Bladder microvascular endothelial cell (primary cell): Measurements from ENCODE around the gene B3GNT9. TPM values are rescaled to one million over a fixed set of nuclear protein-coding genes. Genes with fewer than 3 reads are reported as not detected.

ENCODE experiments used
- total RNA-seq: library from RNA; depleted of rRNA; stranded (reverse); fragments of >200 nt; gene quantifications from 2 replicates; pipeline ENCODE4 v1.2.3, GENCODE V29; 2014

Gene B3GNT9, protein sequence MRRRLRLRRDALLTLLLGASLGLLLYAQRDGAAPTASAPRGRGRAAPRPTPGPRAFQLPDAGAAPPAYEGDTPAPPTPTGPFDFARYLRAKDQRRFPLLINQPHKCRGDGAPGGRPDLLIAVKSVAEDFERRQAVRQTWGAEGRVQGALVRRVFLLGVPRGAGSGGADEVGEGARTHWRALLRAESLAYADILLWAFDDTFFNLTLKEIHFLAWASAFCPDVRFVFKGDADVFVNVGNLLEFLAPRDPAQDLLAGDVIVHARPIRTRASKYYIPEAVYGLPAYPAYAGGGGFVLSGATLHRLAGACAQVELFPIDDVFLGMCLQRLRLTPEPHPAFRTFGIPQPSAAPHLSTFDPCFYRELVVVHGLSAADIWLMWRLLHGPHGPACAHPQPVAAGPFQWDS
- 1.3 and 4.0 TPM in 2 replicates for total RNA-seq

DNA sequence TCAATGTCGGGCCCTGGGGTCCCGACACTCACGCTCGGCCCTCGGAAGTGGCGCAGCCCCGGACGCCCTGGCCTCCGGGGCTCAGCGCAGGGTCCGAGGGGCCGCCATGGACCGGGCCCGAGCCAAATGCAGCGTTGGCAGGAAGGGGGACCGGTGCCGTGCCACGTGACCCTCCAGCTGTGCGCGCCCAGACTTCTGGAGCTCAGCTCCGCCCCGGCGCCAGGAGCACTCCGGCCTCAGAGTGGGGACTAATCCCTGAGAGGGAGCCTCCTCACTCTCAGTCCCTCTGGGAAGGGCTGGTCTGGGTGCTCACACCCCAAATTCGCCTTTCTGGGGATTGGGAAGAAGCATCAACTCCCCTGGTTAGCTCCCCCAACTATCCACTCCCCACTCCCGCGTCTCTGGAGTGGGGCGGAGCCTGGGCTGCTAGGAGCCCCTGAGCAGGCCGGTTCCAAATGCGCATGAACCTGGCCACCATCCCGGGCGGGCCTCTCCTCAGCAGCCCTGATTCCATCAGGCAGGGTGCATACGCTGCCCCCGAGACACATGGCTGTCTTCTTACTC is at the start of gene B3GNT9:
Gene B3GNT9, minus strand, starts transcription at position 166 of the 564 bp plus-strand sequence. CDS start 513 bp downstream, outside the sequence.

DNA sequence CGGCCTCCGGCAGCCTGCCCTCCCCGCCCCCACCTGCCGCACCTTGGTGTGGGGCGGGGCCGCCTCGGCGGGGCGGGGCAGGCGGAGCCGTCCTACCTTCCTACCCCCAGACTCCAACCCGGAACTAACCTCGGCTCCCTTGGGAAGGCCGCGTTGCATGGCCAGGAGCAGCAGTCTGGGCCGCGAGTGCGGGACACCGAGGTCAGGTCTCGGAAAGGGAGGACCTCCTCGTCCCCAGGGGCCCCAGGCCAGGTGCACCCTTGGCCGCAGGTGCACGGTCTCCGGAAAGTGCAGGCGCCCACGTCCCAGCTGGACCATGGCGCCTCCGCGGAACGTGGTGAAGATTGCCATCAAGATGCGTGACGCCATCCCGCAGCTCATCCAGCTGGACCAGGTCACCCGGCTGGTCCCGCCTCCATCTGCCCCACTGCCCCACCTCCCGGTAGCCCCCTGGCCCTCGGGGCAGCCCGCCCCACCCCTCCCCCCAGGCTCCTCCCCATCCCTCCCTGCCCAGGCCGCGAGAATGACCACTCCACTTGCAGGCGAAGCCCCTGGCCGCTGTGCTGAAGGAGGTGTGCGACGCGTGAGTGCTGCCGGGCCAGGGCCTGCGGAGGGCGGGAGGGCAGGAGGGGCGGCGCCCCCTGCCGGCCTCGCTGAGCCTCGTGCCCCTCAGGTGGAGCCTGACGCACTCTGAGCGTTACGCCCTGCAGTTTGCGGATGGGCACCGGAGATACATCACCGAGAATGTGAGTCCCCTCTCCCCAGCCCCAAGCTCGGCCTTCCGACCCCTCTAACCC is 48.4 kb upstream of the B3GNT9 start, which contains the start of gene ELMO3:
Gene ELMO3, plus strand, starts transcription at position 121 of the 797 bp plus-strand sequence. Its CDS starts 196 bp downstream, at position 317.

DNA sequence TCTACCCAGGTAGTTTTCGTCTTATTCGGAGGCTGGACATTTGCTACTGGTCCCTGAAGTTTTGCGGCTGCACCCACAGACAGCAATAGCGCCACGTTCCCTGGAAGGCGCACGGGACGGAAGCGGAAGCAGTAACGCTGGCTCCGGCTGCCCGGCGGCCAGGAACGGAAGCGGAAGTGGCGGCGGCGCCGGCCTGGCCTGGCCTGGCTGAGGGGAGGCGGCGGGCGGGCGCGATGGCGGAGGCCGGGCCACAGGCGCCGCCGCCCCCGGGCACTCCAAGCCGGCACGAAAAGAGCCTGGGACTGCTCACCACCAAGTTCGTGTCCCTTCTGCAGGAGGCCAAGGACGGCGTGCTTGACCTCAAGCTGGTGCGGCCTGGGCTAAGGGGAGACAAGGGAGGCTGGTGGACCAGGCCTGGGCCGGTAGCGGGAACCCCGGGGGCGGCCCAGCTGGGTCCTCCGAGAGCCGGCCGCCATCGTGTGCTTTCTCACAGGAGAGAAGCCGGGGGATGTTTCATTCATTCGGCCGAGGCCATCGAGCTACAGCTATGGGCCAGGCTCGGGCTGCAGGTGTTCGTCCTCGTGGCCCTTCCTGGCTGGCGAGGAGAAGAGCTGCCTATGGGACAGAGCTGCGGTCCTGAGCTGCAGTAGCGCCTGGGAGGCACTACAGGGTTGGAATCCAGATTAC is 41.3 kb upstream of the B3GNT9 start, which contains the start of gene E2F4:
Gene E2F4, plus strand, starts transcription at position 161 of the 687 bp plus-strand sequence. Its CDS starts 73 bp downstream, at position 234.

DNA sequence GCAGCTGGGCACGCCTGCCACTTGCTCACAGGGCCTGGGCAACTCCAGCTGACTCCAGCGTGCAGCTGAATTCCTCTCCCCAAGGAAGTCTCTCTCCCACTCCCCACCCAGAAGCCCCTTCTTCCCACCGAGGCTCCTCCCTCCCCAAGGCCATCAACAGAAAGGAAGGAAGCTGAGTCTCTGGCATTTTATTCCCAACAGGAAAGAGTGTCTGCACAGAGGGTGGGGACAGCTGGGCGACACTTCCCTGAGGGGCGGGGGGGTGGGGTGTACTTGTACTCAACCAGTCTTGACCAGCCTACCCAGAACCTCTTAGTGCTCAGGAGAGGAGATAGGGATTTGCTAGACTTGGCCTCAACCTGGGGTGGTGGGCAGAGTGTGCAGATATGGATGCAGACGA is 39.2 kb upstream of the B3GNT9 start, which contains the start of gene EXOC3L1:
Gene EXOC3L1, minus strand, starts transcription at position 96 of the 400 bp plus-strand sequence. CDS start 460 bp downstream, outside the sequence.

DNA sequence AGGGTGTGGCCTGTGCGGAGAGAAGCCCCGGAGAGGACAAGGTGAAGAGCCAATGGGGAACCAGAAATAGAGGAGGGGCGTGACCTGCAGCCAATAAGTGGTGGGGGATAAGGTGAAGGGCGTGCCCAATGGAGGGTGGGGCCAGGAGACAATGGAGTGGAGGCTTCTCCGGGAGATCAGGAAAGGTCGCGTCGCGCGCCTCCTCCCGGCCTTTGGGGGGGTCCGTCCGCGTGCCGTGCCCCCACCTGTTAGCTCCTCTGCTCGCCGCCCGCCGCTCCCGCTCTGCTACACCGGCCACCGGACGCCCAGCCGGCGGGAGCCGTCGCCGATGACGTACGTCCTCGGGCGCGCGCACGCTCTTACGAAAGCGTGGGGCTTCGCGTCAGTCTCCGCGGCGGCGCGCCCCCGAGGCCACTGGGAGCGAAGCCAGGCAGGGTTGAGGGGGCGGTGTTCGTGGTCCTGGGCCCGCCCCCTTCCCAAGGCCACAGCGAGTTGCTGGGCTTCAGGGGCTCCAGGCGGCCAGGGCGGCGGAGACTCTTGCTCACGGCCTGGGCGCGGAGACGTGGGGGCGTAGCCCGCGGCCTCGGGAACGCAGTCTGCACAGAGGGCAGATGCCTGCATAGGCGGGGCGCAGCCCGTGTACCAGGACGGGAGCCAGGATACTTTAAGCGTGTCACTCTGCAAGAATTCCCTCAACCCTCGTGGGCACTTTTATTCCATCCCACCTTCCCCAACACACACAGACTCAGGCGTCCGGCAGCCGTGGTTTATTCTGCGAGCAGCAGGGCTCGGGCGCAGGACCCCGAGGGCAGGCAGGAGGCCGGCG is 33.0 kb upstream of the B3GNT9 start, which contains the start of gene MATCAP1:
Gene MATCAP1, minus strand, starts transcription at position 337 of the 826 bp plus-strand sequence. CDS start 3,353 bp downstream, outside the sequence.

DNA sequence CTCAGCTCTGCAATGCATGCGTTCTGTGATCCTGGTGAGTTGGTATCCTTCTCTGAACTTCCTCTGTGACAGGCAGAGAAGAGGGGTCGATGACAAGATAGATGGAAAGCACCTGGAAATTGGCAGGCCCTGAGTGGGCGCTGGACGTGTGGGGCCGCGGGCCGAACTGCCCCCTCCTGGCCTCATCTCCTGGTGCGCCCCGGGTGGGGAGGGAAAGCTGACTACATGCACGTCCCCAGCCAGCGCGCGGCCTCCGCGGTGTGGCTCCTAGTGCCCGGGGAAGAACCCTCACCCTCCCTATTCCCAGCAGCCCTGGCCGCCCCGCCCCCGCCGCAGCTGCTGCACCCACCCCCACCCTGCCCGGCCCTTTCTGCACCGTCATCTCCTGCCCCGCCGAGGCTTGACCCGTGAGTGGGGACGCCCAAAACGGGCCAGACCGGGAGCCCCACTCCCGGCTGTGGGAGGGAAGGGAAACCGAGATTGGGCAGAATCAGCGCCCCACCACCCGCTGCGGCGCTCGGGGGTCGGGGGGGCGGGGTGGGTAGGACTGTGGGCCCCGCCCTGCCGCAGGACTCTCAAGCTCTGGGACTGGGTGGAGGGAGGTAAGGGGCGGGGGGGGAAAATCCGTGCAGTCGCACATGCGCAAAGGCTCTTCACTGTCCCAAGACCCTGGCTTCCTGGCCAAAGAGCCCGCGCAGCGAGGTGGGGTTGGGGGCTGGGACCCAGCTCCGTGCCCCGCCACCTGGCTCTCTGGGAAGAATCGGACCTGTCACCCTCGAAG is 19.6 kb upstream of the B3GNT9 start, which contains the start of gene NOL3:
Gene NOL3, plus strand, starts transcription at position 371 of the 781 bp plus-strand sequence.

DNA sequence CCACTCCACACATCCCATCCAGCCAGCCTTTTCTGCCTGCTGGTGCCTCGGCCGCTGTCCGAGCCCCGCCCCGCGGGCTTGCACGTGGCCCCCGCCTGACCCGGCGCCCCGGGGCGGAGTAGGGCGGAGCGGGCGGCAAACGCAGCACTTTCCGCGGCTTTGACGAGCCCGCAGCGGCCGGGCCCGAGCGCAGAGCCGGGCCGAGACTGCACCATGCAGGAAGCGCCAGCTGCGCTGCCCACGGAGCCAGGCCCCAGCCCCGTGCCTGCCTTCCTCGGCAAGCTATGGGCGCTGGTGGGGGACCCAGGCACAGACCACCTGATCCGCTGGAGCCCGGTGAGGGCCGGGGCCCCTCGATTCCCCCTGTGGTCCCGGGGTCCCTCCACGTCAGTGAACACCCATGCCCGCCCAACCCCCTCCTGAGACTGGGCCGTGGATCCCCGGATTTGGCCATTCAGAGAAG is 13.8 kb upstream of the B3GNT9 start, which contains the start of gene HSF4:
Gene HSF4, plus strand, starts transcription at position 147 of the 463 bp plus-strand sequence. Its CDS starts 67 bp downstream, at position 214.

DNA sequence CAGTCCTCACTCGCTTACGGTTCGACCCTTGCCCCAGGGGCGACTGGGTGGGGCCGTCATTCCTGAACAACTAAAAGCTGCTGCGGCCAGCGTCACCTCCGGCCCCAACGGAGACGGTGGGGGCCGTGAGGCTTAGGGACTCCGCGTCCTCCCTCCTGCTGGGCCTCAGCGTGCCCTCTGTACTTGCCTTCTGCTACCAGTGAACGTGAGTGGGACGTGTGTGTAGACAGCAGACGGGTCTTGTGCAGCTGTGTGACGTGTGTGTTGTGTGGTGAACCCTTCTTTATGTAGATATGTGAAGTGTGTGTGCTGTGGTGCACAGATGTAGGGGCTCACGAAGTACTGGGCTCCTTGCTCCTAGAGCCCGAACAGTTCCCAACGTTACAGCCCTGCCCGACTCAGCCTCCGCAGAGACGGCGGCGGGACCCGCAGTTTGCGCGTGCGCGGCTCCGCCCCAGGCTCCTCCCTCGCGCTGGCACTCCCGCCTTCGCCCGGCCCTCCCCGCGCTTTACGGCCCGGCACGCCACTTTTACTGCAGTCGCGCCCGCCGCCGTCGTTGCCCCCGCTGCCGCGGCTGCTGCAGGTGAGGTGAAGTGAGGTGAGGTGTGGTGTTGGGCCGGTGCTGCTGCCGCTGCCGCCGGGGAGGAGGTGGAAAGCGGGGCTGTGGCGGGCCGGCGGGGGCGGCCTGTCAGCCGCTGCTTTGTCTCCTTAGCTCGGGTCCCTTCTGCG is 41.2 kb downstream of the B3GNT9 start, which contains the start of gene PHAF1:
Gene PHAF1, plus strand, starts transcription at position 535 of the 729 bp plus-strand sequence. CDS start 235 bp downstream, outside the sequence.

Other genes with a start within 250 kb of the B3GNT9 start
- not detected in 2 replicates for gene CDH16, start 232.1 kb downstream of the B3GNT9 start, total RNA-seq
- gene RRAD, start 225.5 kb downstream of the B3GNT9 start, total RNA-seq, result 1.1 and 2.1 TPM in 2 replicates
- gene CIAO2B, start 216.6 kb downstream of the B3GNT9 start, total RNA-seq, result 131 and 136 TPM in 2 replicates
- gene CES2, start 215.5 kb downstream of the B3GNT9 start, total RNA-seq, result 14.2 and 17.7 TPM in 2 replicates
- gene CES3, start 189.7 kb downstream of the B3GNT9 start, total RNA-seq, result not detected in 2 replicates
- 0.49 and 1.7 TPM in 2 replicates for gene CES4A, start 162.4 kb downstream of the B3GNT9 start, total RNA-seq
- 70.4 and 113 TPM in 2 replicates for gene CBFB, start 121.8 kb downstream of the B3GNT9 start, total RNA-seq
- gene PHAF1, start 41.1 kb downstream of the B3GNT9 start, total RNA-seq, result 7.9 and 22.1 TPM in 2 replicates
- 12.3 and 15.6 TPM in 2 replicates for gene TRADD, start 8.9 kb upstream of the B3GNT9 start, total RNA-seq
- gene FBXL8, start 9.0 kb upstream of the B3GNT9 start, total RNA-seq, result 4.6 and 5.0 TPM in 2 replicates
- 1.9 and 4.0 TPM in 2 replicates for gene HSF4, start 13.7 kb upstream of the B3GNT9 start, total RNA-seq
- gene NOL3, start 19.5 kb upstream of the B3GNT9 start, total RNA-seq, result 6.8 and 13.5 TPM in 2 replicates
- 7.8 and 18.3 TPM in 2 replicates for gene MATCAP1, start 33.0 kb upstream of the B3GNT9 start, total RNA-seq
- 12.8 and 28.3 TPM in 2 replicates for gene EXOC3L1, start 39.1 kb upstream of the B3GNT9 start, total RNA-seq
- 45.2 and 81.6 TPM in 2 replicates for gene E2F4, start 41.2 kb upstream of the B3GNT9 start, total RNA-seq
- gene ELMO3, start 48.1 kb upstream of the B3GNT9 start, total RNA-seq, result 1.3 and 1.4 TPM in 2 replicates
- 20.3 and 21.5 TPM in 2 replicates for gene TMEM208, start 76.1 kb upstream of the B3GNT9 start, total RNA-seq
- 17.5 and 26.0 TPM in 2 replicates for gene FHOD1, start 96.5 kb upstream of the B3GNT9 start, total RNA-seq
- 0.32 and 0.82 TPM in 2 replicates for gene SLC9A5, start 98.0 kb upstream of the B3GNT9 start, total RNA-seq
- gene PLEKHG4, start 128.5 kb upstream of the B3GNT9 start, total RNA-seq, result 7.0 and 11.4 TPM in 2 replicates
- 0.16 TPM in 1 of 2 replicates, not detected in the other for gene KCTD19, start 175.7 kb upstream of the B3GNT9 start, total RNA-seq
- gene LRRC36, start 175.8 kb upstream of the B3GNT9 start, total RNA-seq, result under 0.01 and 0.38 TPM in 2 replicates
- gene TPPP3, start 242.5 kb upstream of the B3GNT9 start, total RNA-seq, result 0.13 TPM in 1 of 2 replicates, not detected in the other